WTC11 (cell line): ENCODE measurements around the gene ACP3.

Experiments
- GABPB1 ChIP-seq: sonication (generic); formaldehyde crosslinking; IDR thresholded peaks from 2 replicates; pipeline ENCODE4 v1.8.1; 2023; ENCODE audit warnings: mild to moderate bottlenecking, missing genetic modification reagents
- MYBL2 ChIP-seq: sonication (generic); formaldehyde crosslinking; IDR thresholded peaks from 2 replicates; pipeline ENCODE4 v1.8.1; 2023; ENCODE audit warnings: mild to moderate bottlenecking, moderate library complexity, missing genetic modification reagents
- ZNF423 ChIP-seq: fragments of 250-450 bp; sonication (Bioruptor Pico); IDR thresholded peaks from 2 replicates; pipeline ENCODE4 v2.1.2; 2022; ENCODE audit warnings: mild to moderate bottlenecking, moderate library complexity
- TF ChIP-seq, protein P1 (sequence below): fragments of 200-600 bp; IDR thresholded peaks from 2 replicates; pipeline ENCODE4 v1.8.0; 2022; ENCODE audit warnings: antibody characterized with exemption
- TF ChIP-seq, protein P2 (sequence below): sonication (generic); formaldehyde crosslinking; IDR thresholded peaks from 2 replicates; pipeline ENCODE4 v1.8.1; 2023; ENCODE audit warnings: mild to moderate bottlenecking, missing genetic modification reagents
- TF ChIP-seq, protein P3 (sequence below): sonication (generic); formaldehyde crosslinking; IDR thresholded peaks from 2 replicates; pipeline ENCODE4 v1.8.0; 2022; ENCODE audit warnings: mild to moderate bottlenecking, missing genetic modification reagents
- TF ChIP-seq, protein P4 (sequence below): sonication (generic); formaldehyde crosslinking; IDR thresholded peaks from 2 replicates; pipeline ENCODE4 v1.8.0; 2022; ENCODE audit warnings: mild to moderate bottlenecking, missing genetic modification reagents

DNA sequence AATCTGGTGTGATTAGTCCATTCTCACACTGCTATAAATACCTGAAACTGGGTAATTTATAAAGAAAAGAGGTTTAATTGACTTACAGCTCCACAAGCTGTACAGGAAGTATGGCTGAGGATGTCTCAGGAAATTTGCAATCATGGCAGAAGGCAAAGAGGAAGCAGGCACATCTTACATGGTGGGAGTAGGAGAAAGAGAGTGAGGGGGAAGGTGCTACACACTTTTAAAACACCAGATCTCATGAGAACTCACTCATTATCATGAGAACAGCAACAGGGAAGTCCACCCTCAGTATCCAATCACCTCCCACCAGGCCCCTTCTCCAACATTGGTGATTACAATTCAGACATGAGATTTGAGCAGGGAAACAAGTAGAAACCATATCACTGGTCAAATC, 24.0 kb upstream of the ACP3 start:
- TF ChIP-seq ZNF423 = no peak
- TF ChIP-seq, protein P1, sequence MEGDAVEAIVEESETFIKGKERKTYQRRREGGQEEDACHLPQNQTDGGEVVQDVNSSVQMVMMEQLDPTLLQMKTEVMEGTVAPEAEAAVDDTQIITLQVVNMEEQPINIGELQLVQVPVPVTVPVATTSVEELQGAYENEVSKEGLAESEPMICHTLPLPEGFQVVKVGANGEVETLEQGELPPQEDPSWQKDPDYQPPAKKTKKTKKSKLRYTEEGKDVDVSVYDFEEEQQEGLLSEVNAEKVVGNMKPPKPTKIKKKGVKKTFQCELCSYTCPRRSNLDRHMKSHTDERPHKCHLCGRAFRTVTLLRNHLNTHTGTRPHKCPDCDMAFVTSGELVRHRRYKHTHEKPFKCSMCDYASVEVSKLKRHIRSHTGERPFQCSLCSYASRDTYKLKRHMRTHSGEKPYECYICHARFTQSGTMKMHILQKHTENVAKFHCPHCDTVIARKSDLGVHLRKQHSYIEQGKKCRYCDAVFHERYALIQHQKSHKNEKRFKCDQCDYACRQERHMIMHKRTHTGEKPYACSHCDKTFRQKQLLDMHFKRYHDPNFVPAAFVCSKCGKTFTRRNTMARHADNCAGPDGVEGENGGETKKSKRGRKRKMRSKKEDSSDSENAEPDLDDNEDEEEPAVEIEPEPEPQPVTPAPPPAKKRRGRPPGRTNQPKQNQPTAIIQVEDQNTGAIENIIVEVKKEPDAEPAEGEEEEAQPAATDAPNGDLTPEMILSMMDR = no peak
- TF ChIP-seq GABPB1 (CRISPR knock-in tag) = no peak
- TF ChIP-seq, protein P2, sequence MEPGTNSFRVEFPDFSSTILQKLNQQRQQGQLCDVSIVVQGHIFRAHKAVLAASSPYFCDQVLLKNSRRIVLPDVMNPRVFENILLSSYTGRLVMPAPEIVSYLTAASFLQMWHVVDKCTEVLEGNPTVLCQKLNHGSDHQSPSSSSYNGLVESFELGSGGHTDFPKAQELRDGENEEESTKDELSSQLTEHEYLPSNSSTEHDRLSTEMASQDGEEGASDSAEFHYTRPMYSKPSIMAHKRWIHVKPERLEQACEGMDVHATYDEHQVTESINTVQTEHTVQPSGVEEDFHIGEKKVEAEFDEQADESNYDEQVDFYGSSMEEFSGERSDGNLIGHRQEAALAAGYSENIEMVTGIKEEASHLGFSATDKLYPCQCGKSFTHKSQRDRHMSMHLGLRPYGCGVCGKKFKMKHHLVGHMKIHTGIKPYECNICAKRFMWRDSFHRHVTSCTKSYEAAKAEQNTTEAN (CRISPR knock-in tag) = no peak
- TF ChIP-seq, protein P3, sequence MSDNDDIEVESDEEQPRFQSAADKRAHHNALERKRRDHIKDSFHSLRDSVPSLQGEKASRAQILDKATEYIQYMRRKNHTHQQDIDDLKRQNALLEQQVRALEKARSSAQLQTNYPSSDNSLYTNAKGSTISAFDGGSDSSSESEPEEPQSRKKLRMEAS (CRISPR knock-in tag) = no peak
- TF ChIP-seq, protein P4, sequence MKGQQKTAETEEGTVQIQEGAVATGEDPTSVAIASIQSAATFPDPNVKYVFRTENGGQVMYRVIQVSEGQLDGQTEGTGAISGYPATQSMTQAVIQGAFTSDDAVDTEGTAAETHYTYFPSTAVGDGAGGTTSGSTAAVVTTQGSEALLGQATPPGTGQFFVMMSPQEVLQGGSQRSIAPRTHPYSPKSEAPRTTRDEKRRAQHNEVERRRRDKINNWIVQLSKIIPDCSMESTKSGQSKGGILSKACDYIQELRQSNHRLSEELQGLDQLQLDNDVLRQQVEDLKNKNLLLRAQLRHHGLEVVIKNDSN = no peak
- no peak for TF ChIP-seq MYBL2 (CRISPR knock-in tag)
